Activated CD8-positive, alpha-beta T cell treated with anti-CD3 and anti-CD28 coated beads for 36 hours (primary cell): Measurements from ENCODE around the gene NTRK2. TPM values are rescaled to one million over a fixed set of nuclear protein-coding genes. Genes with fewer than 3 reads are reported as not detected.

Source experiments
- ATAC-seq: fragments of 200-7000 bp; cut with Tn5 transposase; one replicate; pipeline ENCODE4 v1.10.0; 2021; ENCODE audit warnings: mild to moderate bottlenecking, moderate library complexity
- CTCF ChIA-PET: fragments of 350-600 bp; sonication (Branson Sonifier 250); formaldehyde crosslinking; loops from one replicate; lab custom pipeline; 2021; ENCODE audit warnings: antibody characterized with exemption; lab: Charles Lee
- POLR2A ChIA-PET: fragments of 350-600 bp; sonication (Branson Sonifier 250); formaldehyde crosslinking; loops from one replicate; lab custom pipeline; 2021; ENCODE audit warnings: antibody characterized with exemption; lab: Charles Lee
- DNase-seq: peaks from one replicate; pipeline ENCODE4 v3.0.0-alpha.2; 2020
- H3K27ac Mint-ChIP-seq: one replicate; pipeline ENCODE4 v1.8.0; 2021; ENCODE audit warnings: mild to moderate bottlenecking, mixed read lengths
- H3K27me3 Mint-ChIP-seq: one replicate; pipeline ENCODE4 v1.8.0; 2021; ENCODE audit warnings: mixed read lengths
- H3K36me3 Mint-ChIP-seq: one replicate; pipeline ENCODE4 v1.8.0; 2021; ENCODE audit warnings: low read depth, mixed read lengths
- H3K4me1 Mint-ChIP-seq: one replicate; pipeline ENCODE4 v1.8.0; 2021; ENCODE audit warnings: low read depth, mixed read lengths
- H3K4me3 Mint-ChIP-seq: one replicate; pipeline ENCODE4 v1.8.0; 2021; ENCODE audit warnings: mild to moderate bottlenecking, moderate library complexity, mixed read lengths
- H3K9me3 Mint-ChIP-seq: one replicate; pipeline ENCODE4 v1.8.0; 2021; ENCODE audit warnings: mixed read lengths
- intact Hi-C: fragments of 100-400 bp; cut with micrococcal nuclease; formaldehyde crosslinking; loops from one replicate; pipeline ENCODE4 v1.10.0; 2022
- total RNA-seq, 2 experiments: library from RNA; stranded (reverse); gene quantifications; one replicate each; pipeline ENCODE4 v1.2.3, GENCODE V29; 2021
- TF ChIP-seq, protein P1 (sequence below): fragments of 200-600 bp; IDR thresholded peaks from one replicate; pipeline ENCODE4 v1.8.0; 2022; ENCODE audit warnings: antibody characterized with exemption, mild to moderate bottlenecking

The NTRK2 gene
- total RNA-seq, 2 experiments from 2014 or later = 0.07 to 0.09 TPM

DNA sequence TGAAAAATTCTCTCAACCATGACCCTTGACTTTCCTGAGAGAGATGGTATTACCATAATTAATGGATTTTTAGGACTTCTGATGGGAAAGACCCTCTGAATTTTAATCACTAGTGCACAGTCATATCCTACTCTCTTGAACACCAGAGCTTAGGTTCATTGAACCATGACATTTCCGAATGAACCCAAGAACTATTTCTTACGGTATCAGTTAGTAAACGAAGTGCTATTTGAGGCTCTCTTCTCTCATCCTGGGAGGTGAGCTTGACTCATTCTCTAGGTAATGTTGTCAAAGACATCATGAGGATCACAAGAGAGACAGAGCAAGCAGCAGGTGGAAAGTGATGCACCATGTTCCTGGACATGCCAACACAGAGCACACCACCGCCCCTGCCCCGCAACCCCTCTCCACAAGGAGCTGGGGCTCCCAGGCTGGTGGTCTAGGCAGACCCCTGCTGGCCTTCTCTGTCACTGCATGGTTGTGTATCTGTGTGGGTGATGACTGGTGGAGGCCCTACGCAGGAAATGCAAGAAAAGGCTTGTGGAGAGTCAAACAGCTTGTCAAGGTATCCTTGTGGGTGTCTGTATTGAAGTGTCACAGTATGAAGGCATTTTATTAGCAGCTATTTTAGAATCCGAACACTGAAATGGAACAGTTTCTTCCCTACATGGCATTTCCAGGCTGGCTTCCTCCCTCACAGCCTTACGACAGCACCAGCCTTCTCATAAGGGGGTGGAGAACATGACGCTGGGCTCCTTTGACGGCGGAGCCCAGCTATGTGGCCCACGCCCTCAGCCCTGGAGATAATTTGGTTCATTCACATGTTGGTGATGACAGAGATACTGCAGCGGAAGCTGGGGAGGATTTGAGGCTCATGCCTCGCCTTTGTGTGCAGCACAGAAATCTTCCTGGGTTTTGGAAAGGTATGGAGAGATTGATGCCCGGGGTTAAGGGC, 297.6 kb downstream of the NTRK2 start:
- POLR2A ChIA-PET = no interaction called here
- intact Hi-C loops = no loop called here
- ATAC-seq (no peak), DNase-seq (no peak)
- no peak overlapping the region for H3K27ac Mint-ChIP-seq
- CTCF ChIA-PET = interaction anchor here (0.7 kb wide), 1 partner anchor 11 kb away, joined by 3 read pairs; no protein-coding TSS in a partner anchor
- H3K4me3 Mint-ChIP-seq = no peak overlapping the region
- TF ChIP-seq, protein P1, sequence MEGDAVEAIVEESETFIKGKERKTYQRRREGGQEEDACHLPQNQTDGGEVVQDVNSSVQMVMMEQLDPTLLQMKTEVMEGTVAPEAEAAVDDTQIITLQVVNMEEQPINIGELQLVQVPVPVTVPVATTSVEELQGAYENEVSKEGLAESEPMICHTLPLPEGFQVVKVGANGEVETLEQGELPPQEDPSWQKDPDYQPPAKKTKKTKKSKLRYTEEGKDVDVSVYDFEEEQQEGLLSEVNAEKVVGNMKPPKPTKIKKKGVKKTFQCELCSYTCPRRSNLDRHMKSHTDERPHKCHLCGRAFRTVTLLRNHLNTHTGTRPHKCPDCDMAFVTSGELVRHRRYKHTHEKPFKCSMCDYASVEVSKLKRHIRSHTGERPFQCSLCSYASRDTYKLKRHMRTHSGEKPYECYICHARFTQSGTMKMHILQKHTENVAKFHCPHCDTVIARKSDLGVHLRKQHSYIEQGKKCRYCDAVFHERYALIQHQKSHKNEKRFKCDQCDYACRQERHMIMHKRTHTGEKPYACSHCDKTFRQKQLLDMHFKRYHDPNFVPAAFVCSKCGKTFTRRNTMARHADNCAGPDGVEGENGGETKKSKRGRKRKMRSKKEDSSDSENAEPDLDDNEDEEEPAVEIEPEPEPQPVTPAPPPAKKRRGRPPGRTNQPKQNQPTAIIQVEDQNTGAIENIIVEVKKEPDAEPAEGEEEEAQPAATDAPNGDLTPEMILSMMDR = no peak
- peaks cover 5% of the 10 kb centered on the region for H3K27me3 Mint-ChIP-seq
- no peaks in the 10 kb centered on the region for H3K36me3 Mint-ChIP-seq
- no peaks in the 10 kb centered on the region for H3K9me3 Mint-ChIP-seq
- no peaks in the 10 kb centered on the region for H3K4me1 Mint-ChIP-seq

DNA sequence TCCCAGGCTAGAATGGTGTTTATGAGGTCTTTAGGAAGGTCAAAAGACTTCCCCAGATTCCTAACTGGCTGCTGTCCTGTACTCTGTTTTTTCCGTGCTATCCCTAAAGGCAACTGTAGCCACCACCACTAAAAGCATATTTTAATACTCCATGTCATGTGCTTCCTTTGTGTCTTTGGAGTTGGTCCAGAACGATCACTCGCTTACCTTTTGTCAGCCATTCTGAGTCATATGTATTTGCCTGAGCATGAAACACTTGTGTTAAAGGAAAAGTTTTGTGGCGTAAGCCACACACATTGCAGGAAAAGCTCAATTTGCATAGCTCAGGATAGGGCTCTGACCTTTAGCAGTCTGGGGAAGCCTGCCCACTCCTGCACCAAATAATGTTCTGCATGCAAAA, 299.6 kb downstream of the NTRK2 start:
- POLR2A ChIA-PET = no interaction called here
- Mint-ChIP-seq H3K27me3 (peaks cover 5% of the 10 kb centered on the region), H3K4me1 (no peaks in the 10 kb centered on the region), H3K4me3 (no peak overlapping the region), H3K9me3 (no peaks in the 10 kb centered on the region), H3K36me3 (no peaks in the 10 kb centered on the region), H3K27ac (no peak overlapping the region)
- CTCF ChIA-PET = no interaction called here
- TF ChIP-seq, protein P1 = no peak
- ATAC-seq (no peak), DNase-seq (no peak)
- intact Hi-C loops = no loop called here

DNA sequence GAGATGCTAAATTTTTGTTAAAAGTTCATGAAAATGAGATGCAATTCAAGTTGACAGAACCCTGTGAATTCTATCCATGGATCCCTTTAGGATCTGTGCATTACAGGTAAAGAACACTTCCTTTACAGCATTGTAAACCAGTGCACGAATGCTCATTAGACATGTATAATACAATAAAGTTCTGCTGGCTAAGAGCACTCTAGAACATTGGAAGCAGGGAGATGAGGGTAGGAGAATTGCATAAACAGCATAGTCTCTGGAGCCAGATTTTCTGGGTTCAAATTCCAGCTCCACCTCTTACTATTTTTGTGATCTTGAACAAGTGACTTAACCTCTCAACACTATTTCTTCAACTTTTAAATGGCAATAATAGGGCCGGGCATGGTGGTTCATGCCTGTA, 300.2 kb downstream of the NTRK2 start:
- ChIA-PET POLR2A (no interaction called here), CTCF (no interaction called here)
- TF ChIP-seq, protein P1 = no peak
- intact Hi-C loops = no loop called here
- H3K27ac Mint-ChIP-seq = no peak overlapping the region
- ATAC-seq (no peak), DNase-seq (no peak)
- no peaks in the 10 kb centered on the region for H3K9me3 Mint-ChIP-seq
- H3K36me3 Mint-ChIP-seq = no peaks in the 10 kb centered on the region
- H3K4me3 Mint-ChIP-seq = no peak overlapping the region
- H3K27me3 Mint-ChIP-seq = peaks cover 5% of the 10 kb centered on the region
- H3K4me1 Mint-ChIP-seq = no peaks in the 10 kb centered on the region

DNA sequence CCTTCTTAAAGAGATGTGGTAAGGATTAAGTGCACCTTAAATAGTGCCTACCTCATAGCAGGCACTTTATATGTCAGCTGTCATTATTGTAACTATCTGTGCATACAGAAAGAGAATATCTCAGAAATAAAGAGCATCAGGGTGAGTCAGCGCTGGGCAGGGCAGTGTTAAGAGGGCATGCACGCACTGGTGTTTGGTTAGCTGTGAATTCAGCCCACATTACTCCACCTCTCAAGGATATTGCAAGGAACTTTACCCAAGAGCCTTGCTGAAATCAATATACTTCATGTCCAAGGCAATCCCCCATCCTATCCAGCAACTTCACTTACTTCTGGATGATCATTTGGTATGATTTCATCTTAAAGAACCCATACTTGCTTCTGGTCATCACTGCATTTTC, 300.9 kb downstream of the NTRK2 start:
- TF ChIP-seq, protein P1 = no peak

DNA sequence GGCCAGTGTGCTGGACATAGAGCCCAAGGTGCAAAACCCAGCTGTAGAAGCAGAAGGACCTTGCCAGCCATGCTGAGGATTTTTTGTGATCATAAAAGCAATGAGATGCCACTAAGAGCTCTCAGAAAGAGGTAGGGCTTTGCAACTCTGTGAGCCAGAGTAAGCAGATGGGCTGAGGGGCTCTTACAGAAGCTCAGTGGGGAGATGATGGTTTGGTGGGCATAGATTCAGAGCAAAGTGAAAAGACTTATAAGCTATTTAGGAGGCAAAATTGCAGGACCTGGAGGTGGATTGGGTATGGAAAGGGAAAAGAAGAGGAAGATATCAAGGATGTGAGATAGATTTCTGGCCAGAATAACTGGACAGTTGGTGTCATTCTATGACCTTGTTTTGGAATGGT, 302.0 kb downstream of the NTRK2 start:
- H3K36me3 Mint-ChIP-seq = no peaks in the 10 kb centered on the region
- CTCF ChIA-PET = no interaction called here
- peaks cover 2% of the 10 kb centered on the region for H3K27me3 Mint-ChIP-seq
- DNase-seq (no peak), ATAC-seq (no peak)
- no peak overlapping the region for H3K27ac Mint-ChIP-seq
- no peak overlapping the region for H3K4me3 Mint-ChIP-seq
- TF ChIP-seq, protein P1 = no peak
- POLR2A ChIA-PET = no interaction called here
- no peaks in the 10 kb centered on the region for H3K4me1 Mint-ChIP-seq
- H3K9me3 Mint-ChIP-seq = no peaks in the 10 kb centered on the region
- intact Hi-C loops = no loop called here

More for the DNA sequence above, 300.9 kb downstream of the NTRK2 start:
- Mint-ChIP-seq H3K27ac (no peak overlapping the region), H3K9me3 (no peaks in the 10 kb centered on the region), H3K4me1 (no peaks in the 10 kb centered on the region), H3K4me3 (no peak overlapping the region), H3K27me3 (peaks cover 5% of the 10 kb centered on the region), H3K36me3 (no peaks in the 10 kb centered on the region)
- DNase-seq (no peak), ATAC-seq (no peak)
- POLR2A ChIA-PET = no interaction called here
- intact Hi-C loops = no loop called here
- CTCF ChIA-PET = no interaction called here
